RKO (cell line): ENCODE data around the gene RBM25.
A peak's percentile ranks its signal among the peaks of the same experiment; 100 is the strongest.

Experiments
- DNase-seq: peaks from one replicate; pipeline ENCODE4 v3.0.0-alpha.2; 2016; ENCODE audit warnings: low spot score

The RBM25 gene

DNA sequence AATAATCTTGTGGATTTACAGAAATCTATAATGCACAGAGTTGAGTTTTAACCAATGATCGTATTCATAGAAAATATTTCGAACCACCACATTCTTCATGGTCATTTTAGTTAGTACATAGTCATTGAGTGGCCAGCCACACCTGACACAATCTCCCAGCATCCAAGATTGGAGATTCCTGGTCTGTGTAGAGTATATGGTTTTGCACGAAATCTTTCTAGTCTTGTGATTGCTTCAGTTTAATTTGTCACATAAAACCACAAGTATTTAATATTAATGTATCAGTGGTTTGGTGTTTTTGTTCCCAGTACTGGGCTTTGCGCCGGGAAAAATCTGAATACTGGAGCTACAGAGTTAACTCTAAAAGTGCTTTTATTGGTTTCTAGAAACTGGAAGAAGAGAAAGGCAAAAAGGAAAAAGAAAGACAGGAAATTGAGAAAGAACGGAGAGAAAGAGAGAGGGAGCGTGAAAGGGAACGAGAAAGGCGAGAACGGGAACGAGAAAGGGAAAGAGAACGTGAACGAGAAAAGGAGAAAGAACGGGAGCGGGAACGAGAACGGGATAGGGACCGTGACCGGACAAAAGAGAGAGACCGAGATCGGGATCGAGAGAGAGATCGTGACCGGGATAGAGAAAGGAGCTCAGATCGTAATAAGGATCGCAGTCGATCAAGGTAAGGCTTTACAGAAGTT lies 44.6 kb downstream of the RBM25 start:
- DNase-seq = no peak

GRCh38 chr14:73105050-73105449 lies 46.7 kb downstream of the RBM25 start:
- no peak for DNase-seq

DNA sequence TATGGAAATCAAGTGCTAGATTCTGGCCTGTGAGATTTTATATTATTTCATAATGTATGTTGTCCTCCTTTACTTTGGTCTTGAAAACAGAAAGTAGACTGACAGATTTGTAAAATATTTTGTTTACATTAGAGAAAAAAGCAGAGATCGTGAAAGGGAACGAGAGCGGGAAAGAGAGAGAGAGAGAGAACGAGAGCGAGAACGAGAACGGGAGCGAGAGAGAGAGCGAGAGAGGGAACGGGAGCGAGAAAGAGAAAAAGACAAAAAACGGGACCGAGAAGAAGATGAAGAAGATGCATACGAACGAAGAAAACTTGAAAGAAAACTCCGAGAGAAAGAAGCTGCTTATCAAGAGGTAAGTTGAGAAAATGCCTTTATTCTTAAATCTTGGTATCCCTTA lies 47.4 kb downstream of the RBM25 start:
- no peak for DNase-seq

GRCh38 chr14:73116079-73116665 lies 57.8 kb downstream of the RBM25 start:
- DNase-seq = no peak

DNA sequence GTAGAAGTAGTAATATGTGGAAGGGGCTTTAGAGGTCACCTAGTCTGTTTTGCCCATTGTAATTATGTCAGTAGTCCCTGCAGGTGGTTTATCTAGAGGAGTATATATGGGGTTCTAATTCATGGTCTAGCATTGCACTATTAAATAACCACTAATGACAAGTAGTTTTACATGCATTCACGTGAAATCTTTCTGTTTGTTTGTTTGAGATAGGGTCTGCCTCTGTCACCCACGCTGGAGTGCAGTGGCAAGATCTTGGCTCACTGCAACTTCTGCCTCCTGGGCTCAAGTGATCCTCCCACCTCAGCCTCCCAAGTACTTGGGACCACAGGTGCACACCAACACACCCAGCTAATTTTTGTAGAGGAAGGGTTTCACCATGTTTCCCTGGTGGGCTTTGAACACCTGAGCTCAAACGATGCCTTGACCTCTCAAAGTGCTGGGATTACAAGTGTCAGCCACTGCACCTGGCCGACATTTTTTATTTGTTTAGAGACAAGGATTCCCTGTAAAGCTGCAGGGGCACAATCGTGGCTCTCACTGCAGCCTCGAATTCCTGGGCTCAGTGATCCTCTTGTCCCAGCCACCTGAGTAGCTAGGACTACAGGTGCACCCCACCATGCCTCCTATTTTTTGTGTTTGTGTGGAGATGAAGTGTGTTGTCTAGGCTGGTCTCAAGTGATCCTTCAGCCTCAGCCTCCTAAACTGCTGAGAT lies 66.0 kb downstream of the RBM25 start:
- DNase-seq = no peak

GRCh38 chr14:73125169-73125588 lies 66.8 kb downstream of the RBM25 start:
- no peak for DNase-seq

GRCh38 chr14:73125746-73126145 lies 67.4 kb downstream of the RBM25 start:
- no peak for DNase-seq

- no peak for DNase-seq
Observed at GRCh38 chr14:73133795-73134194, 75.5 kb downstream of the RBM25 start.

DNA sequence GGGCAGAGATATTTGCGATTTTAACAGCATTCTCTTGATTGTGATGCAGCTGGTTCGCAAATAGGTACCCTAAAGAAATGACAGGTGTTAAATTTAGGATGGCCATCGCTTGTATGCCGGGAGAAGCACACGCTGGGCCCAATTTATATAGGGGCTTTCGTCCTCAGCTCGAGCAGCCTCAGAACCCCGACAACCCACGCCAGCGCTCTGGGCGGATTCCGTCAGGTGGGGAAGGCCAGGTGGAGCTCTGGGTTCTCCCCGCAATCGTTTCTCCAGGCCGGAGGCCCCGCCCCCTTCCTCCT lies 77.7 kb downstream of the RBM25 start:
- no peak for DNase-seq

DNA sequence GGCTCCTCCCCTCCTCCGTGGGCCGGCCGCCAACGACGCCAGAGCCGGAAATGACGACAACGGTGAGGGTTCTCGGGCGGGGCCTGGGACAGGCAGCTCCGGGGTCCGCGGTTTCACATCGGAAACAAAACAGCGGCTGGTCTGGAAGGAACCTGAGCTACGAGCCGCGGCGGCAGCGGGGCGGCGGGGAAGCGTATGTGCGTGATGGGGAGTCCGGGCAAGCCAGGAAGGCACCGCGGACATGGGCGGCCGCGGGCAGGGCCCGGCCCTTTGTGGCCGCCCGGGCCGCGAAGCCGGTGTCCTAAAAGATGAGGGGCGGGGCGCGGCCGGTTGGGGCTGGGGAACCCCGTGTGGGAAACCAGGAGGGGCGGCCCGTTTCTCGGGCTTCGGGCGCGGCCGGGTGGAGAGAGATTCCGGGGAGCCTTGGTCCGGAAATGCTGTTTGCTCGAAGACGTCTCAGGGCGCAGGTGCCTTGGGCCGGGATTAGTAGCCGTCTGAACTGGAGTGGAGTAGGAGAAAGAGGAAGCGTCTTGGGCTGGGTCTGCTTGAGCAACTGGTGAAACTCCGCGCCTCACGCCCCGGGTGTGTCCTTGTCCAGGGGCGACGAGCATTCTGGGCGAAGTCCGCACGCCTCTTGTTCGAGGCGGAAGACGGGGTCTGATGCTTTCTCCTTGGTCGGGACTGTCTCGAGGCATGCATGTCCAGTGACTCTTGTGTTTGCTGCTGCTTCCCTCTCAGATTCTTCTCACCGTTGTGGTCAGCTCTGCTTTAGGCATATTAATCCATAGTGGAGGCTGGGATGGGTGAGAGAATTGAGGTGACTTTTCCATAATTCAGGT lies 78.3 kb downstream of the RBM25 start, which contains the start of gene PSEN1:
PSEN1 (plus strand) TSS at position 121 of the 839 bp plus-strand sequence. CDS start 11,513 bp downstream, outside the sequence.
- DNase-seq = peak; percentile 90

DNA sequence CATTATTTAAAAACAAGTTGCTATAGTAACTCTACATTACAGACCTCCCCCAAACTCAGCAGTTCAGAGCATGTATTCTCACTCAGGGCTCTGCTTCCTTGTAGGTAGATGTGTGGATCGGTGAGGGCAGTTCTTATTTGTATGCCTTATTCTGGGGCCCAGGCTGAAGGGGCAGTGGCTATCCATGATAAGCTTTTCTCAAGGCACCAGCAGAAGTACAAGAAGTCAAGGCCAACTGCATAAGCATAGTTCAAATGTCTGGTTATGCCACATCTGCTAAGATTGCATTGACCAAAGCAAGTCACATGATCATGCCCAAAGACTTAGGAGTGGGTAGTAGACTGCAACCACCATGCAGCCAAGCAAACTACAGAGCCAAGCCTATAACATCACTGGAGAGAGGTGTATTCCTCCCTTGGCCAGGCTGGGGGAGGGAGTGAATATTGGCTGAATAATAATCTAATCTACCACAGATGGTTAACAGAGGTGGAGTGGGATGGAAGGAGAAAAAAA lies 82.5 kb downstream of the RBM25 start:
- no peak for DNase-seq

- no peak for DNase-seq
Observed at GRCh38 chr14:73142216-73142615, 83.9 kb downstream of the RBM25 start.

- DNase-seq = no peak
Observed at GRCh38 chr14:73143003-73143402, 84.7 kb downstream of the RBM25 start.

DNA sequence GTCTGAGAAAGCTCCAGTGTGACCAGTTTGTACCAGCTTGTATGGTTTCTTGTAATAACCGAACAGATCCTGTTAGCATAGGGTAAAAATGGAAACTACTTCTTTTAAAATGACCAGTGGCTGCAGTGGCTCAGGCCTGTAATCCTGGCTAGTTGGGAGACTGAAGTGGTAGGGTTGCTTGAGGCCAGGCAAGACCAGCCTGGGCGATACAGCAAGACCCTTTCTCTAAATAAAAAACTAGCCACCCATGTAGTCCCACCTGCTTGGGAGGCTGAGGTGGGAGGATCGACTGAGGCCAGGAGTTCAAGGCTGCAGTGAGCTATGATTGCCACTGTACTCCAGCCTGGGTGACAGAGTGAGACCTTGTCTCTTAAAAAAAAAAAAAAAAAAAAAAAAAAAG lies 85.3 kb downstream of the RBM25 start:
- DNase-seq = no peak

DNA sequence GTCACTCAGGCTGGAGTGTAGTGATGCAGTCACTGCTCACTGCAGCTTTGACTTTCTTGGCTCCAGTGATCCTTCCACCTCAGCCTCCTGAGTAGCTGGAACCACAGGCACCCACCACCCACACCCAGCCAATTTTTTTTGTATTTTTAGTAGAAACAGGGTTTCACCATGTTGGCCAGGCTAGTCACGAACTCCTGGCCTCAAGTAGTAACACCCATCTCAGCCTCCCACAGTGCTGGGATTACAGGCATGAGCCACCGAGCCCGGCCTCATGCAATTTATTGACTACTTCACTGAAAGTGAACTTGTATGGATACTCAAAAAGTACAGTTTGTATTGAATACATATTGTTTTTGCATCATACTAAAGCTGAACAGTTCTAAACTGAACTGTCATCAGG lies 87.0 kb downstream of the RBM25 start:
- DNase-seq = no peak

DNA sequence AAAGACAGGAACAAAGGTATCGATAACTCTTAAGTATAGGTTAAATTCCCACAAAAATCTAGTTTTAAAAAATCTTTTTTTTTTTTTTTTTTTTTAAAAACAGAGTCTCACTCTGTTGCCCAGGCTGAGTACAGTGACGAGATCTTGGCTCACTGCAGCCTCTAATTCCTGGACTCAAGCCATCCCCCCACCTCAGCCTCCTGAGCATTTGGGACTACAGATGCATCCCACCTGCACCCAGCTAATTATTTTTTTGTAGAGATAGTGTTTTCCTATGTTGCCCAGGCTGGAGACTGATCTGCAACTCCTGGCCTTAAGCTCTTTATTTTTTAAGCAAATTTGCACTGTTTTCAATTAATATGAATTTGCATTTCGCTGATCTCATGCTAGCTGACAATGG lies 87.8 kb downstream of the RBM25 start:
- no peak for DNase-seq

GRCh38 chr14:73149753-73150152 lies 91.4 kb downstream of the RBM25 start:
- DNase-seq = no peak

GRCh38 chr14:73153272-73153671 lies 94.9 kb downstream of the RBM25 start:
- DNase-seq = no peak

DNA sequence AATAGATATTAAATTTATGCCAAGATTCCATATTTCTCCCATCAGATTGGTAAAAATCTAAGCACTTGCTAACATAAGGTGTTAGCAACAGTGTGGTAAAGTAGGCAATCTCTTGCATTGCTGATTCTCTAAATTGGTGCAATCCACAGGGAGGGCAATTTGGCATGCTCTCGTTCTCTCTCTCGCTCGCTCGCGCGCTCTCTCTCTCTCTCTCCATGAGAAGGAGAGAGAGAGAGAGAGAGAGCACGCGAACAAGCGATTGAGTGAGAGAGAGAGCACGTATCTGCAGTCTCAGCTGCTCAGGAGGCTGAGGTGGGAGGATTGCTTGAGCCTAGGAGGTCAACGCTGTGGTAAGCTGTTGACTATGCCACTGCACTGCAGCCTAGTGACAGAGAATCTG lies 103.9 kb downstream of the RBM25 start:
- no peak for DNase-seq

DNA sequence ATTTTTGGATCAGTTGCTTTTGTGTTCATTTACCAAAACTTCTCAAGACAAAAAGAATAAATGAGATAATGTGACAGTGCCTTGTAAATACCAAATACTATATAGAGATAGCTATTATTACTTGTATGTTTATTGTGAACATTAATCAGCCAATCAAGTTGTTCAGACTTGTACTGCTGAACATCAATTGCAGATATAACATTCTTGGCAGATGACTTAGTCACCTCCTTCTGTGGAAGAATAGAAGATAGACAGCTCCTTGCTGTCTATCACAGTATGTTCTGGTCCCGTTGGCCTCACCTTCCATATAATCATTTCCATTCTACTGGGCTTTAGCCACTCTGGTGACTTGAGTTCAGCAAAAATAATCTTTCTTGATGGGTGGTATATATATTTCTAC lies 108.1 kb downstream of the RBM25 start:
- no peak for DNase-seq

- no peak for DNase-seq
Observed at GRCh38 chr14:73167727-73168126, 109.4 kb downstream of the RBM25 start.

DNA sequence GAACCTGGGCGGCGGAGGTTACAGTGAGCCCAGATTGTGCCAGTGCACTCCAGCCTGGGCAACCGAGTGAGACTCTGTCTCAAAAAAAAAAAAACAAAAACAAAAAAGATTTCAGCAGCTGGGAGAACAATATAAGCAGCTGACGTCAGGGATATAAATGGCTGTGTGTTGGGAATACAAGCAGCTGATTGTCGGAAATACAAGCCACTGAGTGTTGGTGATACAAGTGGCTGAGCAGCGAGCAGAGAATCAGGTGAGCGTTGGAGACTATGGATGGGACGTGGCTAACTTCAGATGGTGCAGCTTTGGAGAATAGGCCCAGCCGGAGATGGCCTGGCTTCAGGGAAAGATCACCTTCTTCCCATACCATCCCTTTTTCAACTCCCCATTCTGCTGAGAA lies 109.9 kb downstream of the RBM25 start:
- DNase-seq = no peak
